Smooth muscle cell (in vitro differentiated cells): ENCODE measurements around the gene SLC6A17. TPM values are rescaled to one million over a fixed set of nuclear protein-coding genes. Genes with fewer than 3 reads are reported as not detected.
A peak's percentile ranks its signal among the peaks of the same experiment; 100 is the strongest.

Experiments
- DNase-seq: peaks from one replicate; lab custom pipeline; 2025; ENCODE audit not compliant: unreplicated experiment; lab: John Stamatoyannopoulos, UW
- H2AFZ ChIP-seq: fragments of 200-600 bp; sonication (generic); 2 replicates; pipeline ENCODE4 v1.6.0; 2016; ENCODE audit warnings: antibody characterized with exemption, low read depth, mild to moderate bottlenecking
- H3F3A ChIP-seq: fragments of 200-600 bp; sonication (generic); 2 replicates; pipeline ENCODE4 v1.6.0; 2017; ENCODE audit warnings: antibody characterized with exemption, low read depth
- H3K27ac ChIP-seq: fragments of 200-600 bp; sonication (generic); 2 replicates; pipeline ENCODE4 v1.5.1; 2016; ENCODE audit warnings: low read depth, mild to moderate bottlenecking
- H3K27me3 ChIP-seq: fragments of 200-600 bp; sonication (generic); 2 replicates; pipeline ENCODE4 v1.6.1; 2016; ENCODE audit warnings: low read depth, mild to moderate bottlenecking
- H3K36me3 ChIP-seq: fragments of 200-600 bp; sonication (generic); 2 replicates; pipeline ENCODE4 v1.5.1; 2016; ENCODE audit warnings: low read depth
- H3K4me1 ChIP-seq: fragments of 200-600 bp; sonication (generic); 2 replicates; pipeline ENCODE4 v1.5.1; 2016; ENCODE audit warnings: low read depth
- H3K4me2 ChIP-seq: fragments of 200-600 bp; sonication (generic); 2 replicates; pipeline ENCODE4 v1.6.0; 2016; ENCODE audit warnings: mild to moderate bottlenecking
- H3K4me3 ChIP-seq: fragments of 200-600 bp; sonication (generic); 2 replicates; pipeline ENCODE4 v1.5.1; 2016; ENCODE audit warnings: mild to moderate bottlenecking
- H3K79me2 ChIP-seq: fragments of 200-600 bp; sonication (generic); 2 replicates; pipeline ENCODE4 v1.6.0; 2016; ENCODE audit warnings: low read depth, mild to moderate bottlenecking
- H3K9ac ChIP-seq: fragments of 200-600 bp; sonication (generic); 2 replicates; pipeline ENCODE4 v1.6.0; 2016; ENCODE audit warnings: low read depth
- H3K9me3 ChIP-seq: fragments of 200-600 bp; sonication (generic); replicated peaks from 2 replicates; pipeline ENCODE4 v1.5.1; 2016; ENCODE audit warnings: low read depth
- H4K20me1 ChIP-seq: fragments of 200-600 bp; sonication (generic); 2 replicates; pipeline ENCODE4 v1.6.0; 2016; ENCODE audit warnings: low read depth
- CTCF ChIP-seq: fragments of 200-600 bp; sonication (generic); IDR thresholded peaks from 2 replicates; pipeline ENCODE4 v1.5.1; 2017; ENCODE audit warnings: borderline replicate concordance, mild to moderate bottlenecking, antibody characterized with exemption; ENCODE audit not compliant: insufficient read depth, poor library complexity, severe bottlenecking
- WGBS: methylation state at CpG from one replicate; pipeline ENCODE4 v1.1.7; 2016; ENCODE audit warnings: low lambda C conversion rate; 5-methylcytosine and 5-hydroxymethylcytosine counted together
- polyA plus RNA-seq: library from polyadenylated mRNA; unstranded; fragments of >200 nt; fragmentation: Nextera tagmentation; extraction: Ambion mirVana; gene quantifications from 2 replicates; pipeline ENCODE4 v1.2.1, GENCODE V29; 2016
- total RNA-seq: library from RNA; depleted of rRNA; stranded (reverse); fragments of >200 nt; gene quantifications from 2 replicates; pipeline ENCODE4 v1.2.3, GENCODE V29; 2014

SLC6A17 gene
- total and polyA plus RNA-seq, 2 experiments from 2014 or later = 3.2 to 4.0 TPM

DNA sequence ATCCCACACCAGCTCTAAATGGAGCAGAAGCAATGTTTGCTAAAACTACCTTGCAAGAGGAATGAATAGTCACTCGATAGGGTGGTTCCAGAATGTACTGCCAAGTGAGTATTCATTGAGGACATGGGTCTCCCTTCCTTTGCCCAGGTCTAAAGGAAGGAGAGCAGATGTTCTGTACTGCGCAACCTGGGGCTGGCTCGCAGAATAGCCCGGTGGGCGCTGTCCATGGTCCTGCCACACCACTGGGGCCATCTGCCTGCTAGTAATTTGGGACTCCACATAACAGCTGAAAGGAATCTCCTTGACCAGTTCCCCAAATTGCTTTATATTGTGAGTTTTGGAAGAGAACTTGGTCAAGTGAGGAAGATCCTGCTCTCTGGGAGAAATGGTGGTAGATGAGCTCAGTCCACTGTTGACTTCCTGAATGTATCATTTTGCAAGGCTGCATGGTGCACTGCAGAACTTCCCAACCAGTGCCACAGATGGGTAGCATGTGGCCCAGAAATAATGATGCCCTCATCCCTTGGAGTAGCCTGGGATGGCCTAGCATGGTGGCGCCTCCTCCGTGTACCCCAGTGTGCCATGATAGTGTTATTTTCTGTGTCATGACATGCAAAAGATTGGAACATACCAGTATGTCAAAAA is 5.7 kb downstream of the SLC6A17 start:
- no peaks in the 10 kb centered on the region for H3K36me3 ChIP-seq
- TF ChIP-seq CTCF = no peak

DNA sequence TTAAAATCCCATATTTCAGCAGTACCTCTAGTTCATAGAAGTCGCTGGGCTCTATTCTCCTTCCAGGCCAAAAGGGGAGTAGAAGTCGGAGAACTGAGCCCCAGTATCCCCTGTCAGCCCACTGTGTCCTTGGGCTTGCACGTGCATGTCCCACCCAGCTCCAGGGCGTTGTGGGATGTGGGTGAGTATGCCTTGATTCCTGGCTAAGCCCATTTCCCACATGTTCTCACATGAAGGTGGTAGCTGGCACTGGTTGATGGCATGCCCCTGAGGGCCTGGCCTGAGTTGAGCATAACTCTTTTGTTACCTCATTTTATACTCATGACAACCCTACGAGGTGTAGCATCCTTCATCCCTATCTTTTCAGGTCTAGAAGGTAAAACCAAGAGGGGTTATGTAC is 8.0 kb downstream of the SLC6A17 start:
- no peaks in the 10 kb centered on the region for H3F3A ChIP-seq
- H3K4me3 ChIP-seq = no peak overlapping the region
- no peaks in the 10 kb centered on the region for H3K36me3 ChIP-seq
- no peaks in the 10 kb centered on the region for H4K20me1 ChIP-seq
- no peak overlapping the region for H3K27ac ChIP-seq
- H3K4me2 ChIP-seq = no peak overlapping the region
- WGBS = 80% methylated on average over 5 of the region's 5 CpGs
- H2AFZ ChIP-seq = no peak overlapping the region
- no peak overlapping the region for H3K9ac ChIP-seq
- no peaks in the 10 kb centered on the region for H3K4me1 ChIP-seq
- no peaks in the 10 kb centered on the region for H3K79me2 ChIP-seq
- DNase-seq = no peak
- no peak for TF ChIP-seq CTCF
- no peaks in the 10 kb centered on the region for H3K9me3 ChIP-seq
- peaks cover 25% of the 10 kb centered on the region for H3K27me3 ChIP-seq

More for the DNA sequence above, 5.7 kb downstream of the SLC6A17 start:
- H3K4me3 ChIP-seq = no peak overlapping the region
- H3K27me3 ChIP-seq = peaks cover 42% of the 10 kb centered on the region
- no peak overlapping the region for H3K27ac ChIP-seq
- H2AFZ ChIP-seq = no peak overlapping the region
- H3K4me2 ChIP-seq = no peak overlapping the region
- no peak overlapping the region for H3K9ac ChIP-seq
- H3F3A ChIP-seq = no peaks in the 10 kb centered on the region
- H3K4me1 ChIP-seq = peaks cover 5% of the 10 kb centered on the region
- peaks cover 8% of the 10 kb centered on the region for H4K20me1 ChIP-seq
- no peaks in the 10 kb centered on the region for H3K79me2 ChIP-seq
- DNase-seq = peak; percentile 71
- 21% methylated on average over 7 of the region's 7 CpGs for WGBS
- no peaks in the 10 kb centered on the region for H3K9me3 ChIP-seq

DNA sequence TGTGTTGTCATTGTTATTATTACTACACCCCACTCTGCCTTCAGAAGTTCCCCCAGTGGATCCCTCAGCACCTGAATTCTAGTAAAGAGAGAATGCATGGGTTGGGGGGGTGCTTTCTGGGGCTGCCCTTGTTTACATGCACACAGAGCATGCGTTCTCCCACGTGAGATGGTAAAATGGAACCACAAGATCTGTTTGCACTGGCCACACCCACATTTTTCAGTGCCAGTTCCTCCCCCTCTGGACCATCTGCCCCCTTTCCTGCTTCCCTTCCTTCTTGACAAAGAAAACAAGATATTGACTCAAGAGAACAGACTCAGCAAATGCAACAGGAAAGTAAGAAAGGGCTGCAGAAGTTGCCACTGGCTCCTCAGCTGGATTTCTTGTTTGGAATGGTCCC is 8.9 kb downstream of the SLC6A17 start:
- Histone ChIP-seq H2AFZ (no peak overlapping the region), H3K27ac (no peak overlapping the region), H3K4me2 (no peak overlapping the region), H4K20me1 (no peaks in the 10 kb centered on the region), H3K9me3 (no peaks in the 10 kb centered on the region), H3K79me2 (no peaks in the 10 kb centered on the region), H3F3A (no peaks in the 10 kb centered on the region), H3K27me3 (peaks cover 17% of the 10 kb centered on the region), H3K4me3 (no peak overlapping the region), H3K4me1 (no peaks in the 10 kb centered on the region), H3K36me3 (no peaks in the 10 kb centered on the region), H3K9ac (no peak overlapping the region)
- WGBS = 72% methylated on average over 2 of the region's 2 CpGs
- no peak for TF ChIP-seq CTCF
- no peak for DNase-seq

- no peak overlapping the region for H3K4me2 ChIP-seq
- no peaks in the 10 kb centered on the region for H3F3A ChIP-seq
- 66% methylated on average over 9 of the region's 10 CpGs for WGBS
- H2AFZ ChIP-seq = no peak overlapping the region
- no peaks in the 10 kb centered on the region for H4K20me1 ChIP-seq
- no peaks in the 10 kb centered on the region for H3K4me1 ChIP-seq
- no peaks in the 10 kb centered on the region for H3K79me2 ChIP-seq
- no peak overlapping the region for H3K9ac ChIP-seq
- no peaks in the 10 kb centered on the region for H3K36me3 ChIP-seq
- TF ChIP-seq CTCF = no peak
- no peaks in the 10 kb centered on the region for H3K9me3 ChIP-seq
- DNase-seq = no peak
- H3K27me3 ChIP-seq = peaks cover 6% of the 10 kb centered on the region
- no peak overlapping the region for H3K4me3 ChIP-seq
- H3K27ac ChIP-seq = no peak overlapping the region
These were observed 10.3 kb downstream of the SLC6A17 start for GRCh38 chr1:110160538-110161100.
